GM21360 (cell line): ENCODE measurements around the gene ANO10.
"Not testable (repeated sequence)": the region's sequence is repeated elsewhere in the genome, so short reads cannot be mapped to it uniquely, and the experiment has no call there.

Source experiments
- ATAC-seq: cut with Tn5 transposase; IDR thresholded peaks from one replicate; pipeline ENCODE4 v1.9.1; 2021; ENCODE audit warnings: mild to moderate bottlenecking, moderate library complexity; ENCODE audit not compliant: unreplicated experiment

The ANO10 gene

GRCh38 chr3:43621656-43622432 lies at the start of gene ANO10:
Gene ANO10, minus strand, starts transcription at chr3:43622011. Its CDS starts 16,159 bp downstream, at chr3:43605852.
- ATAC-seq = peak; percentile 93

GRCh38 chr3:43670635-43671522 lies 49.1 kb upstream of the ANO10 start:
- no peak for ATAC-seq

GRCh38 chr3:43665011-43665410 lies 43.2 kb upstream of the ANO10 start:
- not testable (repeated sequence) for ATAC-seq

- not testable (repeated sequence) for ATAC-seq
These were observed 39.6 kb upstream of the ANO10 start for GRCh38 chr3:43661376-43661775.

GRCh38 chr3:43659250-43659880 lies 37.6 kb upstream of the ANO10 start:
- no peak for ATAC-seq

GRCh38 chr3:43656390-43656789 lies 34.6 kb upstream of the ANO10 start:
- ATAC-seq = not testable (repeated sequence)

- no peak for ATAC-seq
These were observed 28.5 kb upstream of the ANO10 start for GRCh38 chr3:43650345-43650744.

GRCh38 chr3:43649365-43649968 lies 27.7 kb upstream of the ANO10 start:
- ATAC-seq = no peak

GRCh38 chr3:43648957-43649356 lies 27.1 kb upstream of the ANO10 start:
- no peak for ATAC-seq

- no peak for ATAC-seq
These were observed 25.7 kb upstream of the ANO10 start for GRCh38 chr3:43647331-43648166.

- no peak for ATAC-seq
These were observed 22.6 kb upstream of the ANO10 start for GRCh38 chr3:43644443-43644842.

- no peak for ATAC-seq
These were observed 19.7 kb upstream of the ANO10 start for GRCh38 chr3:43641306-43642114.

GRCh38 chr3:43640681-43641080 lies 18.9 kb upstream of the ANO10 start:
- no peak for ATAC-seq

- ATAC-seq = no peak
These were observed 17.0 kb upstream of the ANO10 start for GRCh38 chr3:43638594-43639447.

- no peak for ATAC-seq
These were observed 15.9 kb upstream of the ANO10 start for GRCh38 chr3:43637702-43638101.

GRCh38 chr3:43632986-43633385 lies 11.2 kb upstream of the ANO10 start:
- no peak for ATAC-seq

- ATAC-seq = no peak
These were observed 10.5 kb upstream of the ANO10 start for GRCh38 chr3:43632269-43632733.

- no peak for ATAC-seq
These were observed 7.9 kb upstream of the ANO10 start for GRCh38 chr3:43629741-43630140.
